Measurements from ENCODE around the gene IFI35.

Gene IFI35

GRCh38 chr17:43014020-43014648, 7.5 kb downstream of the IFI35 start (continued):
- TF ChIP-seq CREB5 (CRISPR knock-in tag; IDR thresholded peaks at IDR 0.05; ENCODE audit: low read depth) (no peak), TCF4 (CRISPR knock-in tag; IDR thresholded peaks at IDR 0.05; ENCODE audit: borderline replicate concordance) (no peak)

GRCh38 chr17:43014649-43015542, 8.3 kb downstream of the IFI35 start:
- no peak for ATAC-seq
- TF ChIP-seq CSDC2 (CRISPR knock-in tag; IDR thresholded peaks at IDR 0.05) (no peak), SNAI2 (CRISPR knock-in tag; IDR thresholded peaks at IDR 0.05) (no peak), ZC3H10 (CRISPR knock-in tag; IDR thresholded peaks at IDR 0.05) (no peak), RARB (CRISPR knock-in tag; IDR thresholded peaks at IDR 0.05) (no peak), CREB5 (CRISPR knock-in tag; IDR thresholded peaks at IDR 0.05; ENCODE audit: low read depth) (no peak), GLIS3 (CRISPR knock-in tag; IDR thresholded peaks at IDR 0.05) (no peak), ZNF8 (CRISPR knock-in tag; IDR thresholded peaks at IDR 0.05) (no peak), PPARA (CRISPR knock-in tag; IDR thresholded peaks at IDR 0.05; ENCODE audit: borderline replicate concordance) (no peak), TSHZ2 (CRISPR knock-in tag; IDR thresholded peaks at IDR 0.05) (no peak)

GRCh38 chr17:43015579-43015978, 9.0 kb downstream of the IFI35 start:
- TF ChIP-seq ZNF70 (CRISPR knock-in tag; IDR thresholded peaks at IDR 0.05): no peak
- TF ChIP-seq TSHZ2 (CRISPR knock-in tag; IDR thresholded peaks at IDR 0.05): no peak
- TF ChIP-seq RARB (CRISPR knock-in tag; IDR thresholded peaks at IDR 0.05): no peak
- no peak for TF ChIP-seq SNAI2 (CRISPR knock-in tag; IDR thresholded peaks at IDR 0.05)
- no peak for TF ChIP-seq ARNTL (CRISPR knock-in tag; IDR thresholded peaks at IDR 0.05; ENCODE audit: borderline replicate concordance, low read depth)
- no peak for TF ChIP-seq TCF4 (CRISPR knock-in tag; IDR thresholded peaks at IDR 0.05; ENCODE audit: borderline replicate concordance)
- no peak for TF ChIP-seq ESRRG (CRISPR knock-in tag; IDR thresholded peaks at IDR 0.05)
- TF ChIP-seq ZNF565 (CRISPR knock-in tag; conservative IDR thresholded peaks at IDR 0.05; ENCODE audit: low read depth): no peak
- no peak for TF ChIP-seq ZFP3 (CRISPR knock-in tag; IDR thresholded peaks at IDR 0.05)
- TF ChIP-seq CREB5 (CRISPR knock-in tag; IDR thresholded peaks at IDR 0.05; ENCODE audit: low read depth): no peak
- no peak for TF ChIP-seq ZFP30 (CRISPR knock-in tag; IDR thresholded peaks at IDR 0.05)
- no peak for TF ChIP-seq POU6F1 (CRISPR knock-in tag; IDR thresholded peaks at IDR 0.05; ENCODE audit: borderline replicate concordance, low read depth)
- TF ChIP-seq CSDC2 (CRISPR knock-in tag; IDR thresholded peaks at IDR 0.05): no peak
- no peak for TF ChIP-seq ZC3H10 (CRISPR knock-in tag; IDR thresholded peaks at IDR 0.05)
- no peak for TF ChIP-seq ZNF8 (CRISPR knock-in tag; IDR thresholded peaks at IDR 0.05)
- no peak for TF ChIP-seq BACH2 (CRISPR knock-in tag; IDR thresholded peaks at IDR 0.05; ENCODE audit: borderline replicate concordance)
- no peak for TF ChIP-seq CSRNP3 (CRISPR knock-in tag; IDR thresholded peaks at IDR 0.05)
- no peak for TF ChIP-seq PPARA (CRISPR knock-in tag; IDR thresholded peaks at IDR 0.05; ENCODE audit: borderline replicate concordance)
- ATAC-seq: no peak

All from SK-N-SH treated with all-trans-retinoic acid at 6 μM for 48 hours (cell line).